B cell (primary cell): ENCODE measurements around the gene FBXO11. TPM values are rescaled to one million over a fixed set of nuclear protein-coding genes. Genes with fewer than 3 reads are reported as not detected.

Experiments
- ATAC-seq: fragments of 200-7000 bp; cut with Tn5 transposase; one replicate; pipeline ENCODE4 v1.10.0; 2021; ENCODE audit warnings: low read depth, mild to moderate bottlenecking, moderate number of reproducible peaks, moderate library complexity
- CTCF ChIA-PET: fragments of 350-600 bp; sonication (Branson Sonifier 250); formaldehyde crosslinking; loops from one replicate; lab custom pipeline; 2021; ENCODE audit warnings: antibody characterized with exemption, inconsistent platforms; lab: Charles Lee
- POLR2A ChIA-PET: fragments of 350-600 bp; sonication (Branson Sonifier 250); formaldehyde crosslinking; loops from one replicate; lab custom pipeline; 2021; ENCODE audit warnings: antibody characterized with exemption; lab: Charles Lee
- DNase-seq: peaks from one replicate; pipeline ENCODE4 v3.0.0; 2013
- H2AFZ ChIP-seq: 2 replicates; pipeline ENCODE4 v1.6.1; 2012; ENCODE audit warnings: mild to moderate bottlenecking, low read depth, low read length; ENCODE audit not compliant: insufficient read depth, poor library complexity, severe bottlenecking
- H3K27ac ChIP-seq, 2 donors: 1 replicate in 1 of 2; 2 replicates in 1 of 2; pipeline ENCODE4 v1.5.1; 2012 to 2013; ENCODE audit warnings: low read length in 2 of 2, mild to moderate bottlenecking in 2 of 2, moderate library complexity in 1 of 2
- H3K27me3 ChIP-seq, 4 experiments: fragments of 200-600 bp in 1 of 4; sonication (generic) in 1 of 4; replicated peaks in 1 of 4; 1 replicate in 2 of 4; 2 replicates in 2 of 4; pipeline versions ENCODE4 v1.6.1 to v1.7.0; 2013 to 2016; ENCODE audit warnings: low read length in 3 of 4, mild to moderate bottlenecking in 2 of 4, mixed read lengths in 1 of 4, moderate library complexity in 1 of 4; ENCODE audit not compliant: insufficient read depth in 4 of 4, control insufficient read depth in 3 of 4; ENCODE audit errors: control extremely low read depth in 1 of 4
- H3K36me3 ChIP-seq, 2 experiments: replicated peaks in 1 of 2; 1 replicate in 1 of 2; 2 replicates in 1 of 2; pipeline versions ENCODE4 v1.6.1 to v1.7.1; 2013; ENCODE audit warnings: low read length in 1 of 2; ENCODE audit not compliant: insufficient read depth in 2 of 2, control insufficient read depth in 1 of 2; ENCODE audit errors: control extremely low read depth in 1 of 2, extremely low read depth in 1 of 2
- H3K4me1 ChIP-seq, 2 donors: fragments of 200-600 bp in 1 of 2; sonication (generic) in 1 of 2; 1 replicate in 1 of 2; 2 replicates in 1 of 2; pipeline versions ENCODE4 v1.5.1 to v1.6.1; 2013 to 2017; ENCODE audit warnings: low read length in 2 of 2; ENCODE audit not compliant: control insufficient read depth in 2 of 2, insufficient read depth in 2 of 2
- H3K4me2 ChIP-seq: replicated peaks from 2 replicates; pipeline ENCODE3; 2012; ENCODE audit warnings: mild to moderate bottlenecking, low read depth, low read length; ENCODE audit not compliant: poor library complexity, severe bottlenecking
- H3K4me3 ChIP-seq, 5 experiments: fragments of 200-600 bp in 1 of 5; sonication (generic) in 1 of 5; 1 replicate in 3 of 5; 2 replicates in 2 of 5; pipeline versions ENCODE4 v1.5.1 to v1.7.0; 2011 to 2016; ENCODE audit warnings: low read length in 4 of 5, mild to moderate bottlenecking in 4 of 5, low read depth in 2 of 5, control low read depth in 1 of 5, moderate library complexity in 1 of 5; ENCODE audit not compliant: insufficient read depth in 1 of 5; ENCODE audit errors: control extremely low read depth in 1 of 5, extremely low read depth in 1 of 5
- H3K79me2 ChIP-seq: fragments of 200-600 bp; sonication (generic); one replicate; pipeline ENCODE4 v1.6.0; 2016; ENCODE audit warnings: low read length; ENCODE audit not compliant: control insufficient read depth, insufficient read depth
- H3K9ac ChIP-seq: fragments of 200-600 bp; sonication (generic); 2 replicates; pipeline ENCODE4 v1.6.1; 2017; ENCODE audit warnings: mild to moderate bottlenecking, low read length, moderate library complexity
- H3K9me3 ChIP-seq, 3 donors: one replicate each; pipeline versions ENCODE4 v1.6.1 to v1.7.1; 2013; ENCODE audit warnings: low read length in 2 of 3; ENCODE audit not compliant: control insufficient read depth in 2 of 3, insufficient read depth in 1 of 3; ENCODE audit errors: control extremely low read depth in 1 of 3
- H4K20me1 ChIP-seq: 2 replicates; pipeline ENCODE4 v1.6.0; 2012; ENCODE audit warnings: mild to moderate bottlenecking, low read length; ENCODE audit not compliant: insufficient read depth, control insufficient read depth, poor library complexity, severe bottlenecking
- H3K27ac Mint-ChIP-seq: one replicate; pipeline ENCODE4 v1.8.0; 2021; ENCODE audit warnings: mixed read lengths
- H3K27me3 Mint-ChIP-seq: one replicate; pipeline ENCODE4 v1.8.0; 2021; ENCODE audit warnings: mixed read lengths
- H3K4me1 Mint-ChIP-seq: one replicate; pipeline ENCODE4 v1.8.0; 2021; ENCODE audit warnings: mixed read lengths
- H3K4me3 Mint-ChIP-seq: one replicate; pipeline ENCODE4 v1.8.0; 2021; ENCODE audit warnings: mixed read lengths
- H3K9me3 Mint-ChIP-seq: one replicate; pipeline ENCODE4 v1.8.0; 2022; ENCODE audit warnings: mixed read lengths; ENCODE audit not compliant: insufficient read depth
- EZH2 ChIP-seq: IDR thresholded peaks from 2 replicates; pipeline ENCODE4 v1.6.1; 2012; ENCODE audit warnings: borderline replicate concordance, low read depth, mild to moderate bottlenecking, moderate library complexity, low read length; ENCODE audit not compliant: insufficient read depth, poor library complexity, severe bottlenecking
- WGBS: methylation state at CpG from one replicate; pipeline ENCODE4 v1.1.5; 2013; ENCODE audit warnings: missing lambda C conversion rate; ENCODE audit not compliant: insufficient coverage; 5-methylcytosine and 5-hydroxymethylcytosine counted together
- intact Hi-C: fragments of 100-400 bp; cut with micrococcal nuclease; formaldehyde crosslinking; loops from one replicate; pipeline ENCODE4 v1.10.0; 2022
- polyA plus RNA-seq: library from polyadenylated mRNA; depleted of rRNA; stranded (reverse); fragments of >200 nt; gene quantifications from 2 replicates; pipeline ENCODE4 v1.2.3, GENCODE V29; 2012
- total RNA-seq, 2 donors: library from RNA; stranded (reverse); fragments of 120-200 nt in 1 of 2; gene quantifications; 1 replicate in 1 of 2; 2 replicates in 1 of 2; pipeline versions ENCODE4 v1.2.3 to v1.2.4, GENCODE V29; 2013 to 2022
- TF ChIP-seq, protein P1 (sequence below): fragments of 200-600 bp; IDR thresholded peaks from one replicate; pipeline ENCODE4 v1.8.0; 2022; ENCODE audit warnings: antibody characterized with exemption, mild to moderate bottlenecking

Gene FBXO11
- total and polyA plus RNA-seq, 2 donors (not counting 1 experiment from before 2014, with no cell fraction given), result 42.6 to 107 TPM

DNA sequence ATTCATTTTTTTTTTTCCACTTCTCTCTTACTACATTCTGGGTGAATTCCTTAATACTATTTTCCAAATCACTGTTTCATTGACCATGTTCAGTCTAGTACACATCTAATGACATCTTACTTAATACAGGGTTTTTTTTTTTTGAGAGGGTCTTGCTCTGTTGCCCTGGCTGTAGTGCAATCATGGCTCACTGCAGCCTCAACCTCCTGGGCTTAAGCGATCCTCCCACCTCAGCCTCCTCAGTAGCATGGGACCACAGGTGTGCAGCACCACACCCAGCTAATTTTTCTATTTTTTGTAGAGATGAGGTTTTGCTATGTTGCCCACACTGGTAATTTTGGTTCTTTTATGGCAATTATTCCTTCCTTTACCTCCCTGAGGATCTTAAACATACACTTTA, 29.4 kb downstream of the FBXO11 start:
- H3K27ac Mint-ChIP-seq, result no peak overlapping the region
- Histone ChIP-seq H4K20me1 (peaks cover 65% of the 10 kb centered on the region), H3K4me2 (no peak overlapping the region), H2AFZ (no peak overlapping the region), H3K36me3 (peaks cover 0 to 14% of the 10 kb centered on the region in 2 experiments), H3K4me3 (no peak overlapping the region), H3K27me3 (no peaks in the 10 kb centered on the region), H3K9ac (no peak overlapping the region), H3K27ac (no peak overlapping the region), H3K4me1 (no peaks in the 10 kb centered on the region), H3K79me2 (peaks cover 98% of the 10 kb centered on the region), H3K9me3 (no peaks in the 10 kb centered on the region)
- TF ChIP-seq, protein P1, sequence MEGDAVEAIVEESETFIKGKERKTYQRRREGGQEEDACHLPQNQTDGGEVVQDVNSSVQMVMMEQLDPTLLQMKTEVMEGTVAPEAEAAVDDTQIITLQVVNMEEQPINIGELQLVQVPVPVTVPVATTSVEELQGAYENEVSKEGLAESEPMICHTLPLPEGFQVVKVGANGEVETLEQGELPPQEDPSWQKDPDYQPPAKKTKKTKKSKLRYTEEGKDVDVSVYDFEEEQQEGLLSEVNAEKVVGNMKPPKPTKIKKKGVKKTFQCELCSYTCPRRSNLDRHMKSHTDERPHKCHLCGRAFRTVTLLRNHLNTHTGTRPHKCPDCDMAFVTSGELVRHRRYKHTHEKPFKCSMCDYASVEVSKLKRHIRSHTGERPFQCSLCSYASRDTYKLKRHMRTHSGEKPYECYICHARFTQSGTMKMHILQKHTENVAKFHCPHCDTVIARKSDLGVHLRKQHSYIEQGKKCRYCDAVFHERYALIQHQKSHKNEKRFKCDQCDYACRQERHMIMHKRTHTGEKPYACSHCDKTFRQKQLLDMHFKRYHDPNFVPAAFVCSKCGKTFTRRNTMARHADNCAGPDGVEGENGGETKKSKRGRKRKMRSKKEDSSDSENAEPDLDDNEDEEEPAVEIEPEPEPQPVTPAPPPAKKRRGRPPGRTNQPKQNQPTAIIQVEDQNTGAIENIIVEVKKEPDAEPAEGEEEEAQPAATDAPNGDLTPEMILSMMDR, result no peak
- TF ChIP-seq EZH2, result no peak
- ChIA-PET CTCF (interaction anchor here (0.7 kb wide), 1 partner anchor 19 kb away, joined by 4 read pairs; no protein-coding TSS in a partner anchor), POLR2A (no interaction called here)
- intact Hi-C loops, result no loop called here
- H3K27me3 Mint-ChIP-seq, result no peaks in the 10 kb centered on the region
- H3K4me3 Mint-ChIP-seq, result no peak overlapping the region
- ATAC-seq (no peak), DNase-seq (no peak)
- no CpG with 5 or more reads among the region's 1 CpG for WGBS
- peaks cover 40% of the 10 kb centered on the region for H3K4me1 Mint-ChIP-seq
- H3K9me3 Mint-ChIP-seq, result no peaks in the 10 kb centered on the region

GRCh38 chr2:47872941-47873340, 33.4 kb downstream of the FBXO11 start:
- 100% methylated on average over 1 of the region's 2 CpGs for WGBS
- Histone ChIP-seq H3K27ac (peak overlapping the region in 1 of 2 donors; percentile 27), H3K4me1 (peaks cover 26% of the 10 kb centered on the region in 2 donors), H3K9me3 (no peaks in the 10 kb centered on the region), H3K4me2 (no peak overlapping the region), H2AFZ (no peak overlapping the region), H3K79me2 (peaks cover 98% of the 10 kb centered on the region), H3K4me3 (no peak overlapping the region), H4K20me1 (peaks cover 52% of the 10 kb centered on the region), H3K27me3 (no peaks in the 10 kb centered on the region), H3K36me3 (peaks cover 0 to 30% of the 10 kb centered on the region in 2 experiments), H3K9ac (no peak overlapping the region)
- Mint-ChIP-seq H3K27me3 (no peaks in the 10 kb centered on the region), H3K27ac (no peak overlapping the region), H3K4me1 (peaks cover 60% of the 10 kb centered on the region), H3K9me3 (no peaks in the 10 kb centered on the region), H3K4me3 (no peak overlapping the region)
- intact Hi-C loops, result no loop called here
- DNase-seq, result no peak
- no peak for TF ChIP-seq EZH2
- TF ChIP-seq, protein P1, result no peak
- no peak for ATAC-seq
- ChIA-PET CTCF (interaction anchor here (3.1 kb wide), 1 partner anchor 15 kb away, joined by 11 read pairs; no protein-coding TSS in a partner anchor), POLR2A (interaction anchor here (0.6 kb wide), 1 partner anchor 26 kb away, joined by 3 read pairs; no protein-coding TSS in a partner anchor)
